K562 (cell line): ENCODE results near the gene RNF44. TPM values are rescaled to one million over a fixed set of nuclear protein-coding genes. Genes with fewer than 3 reads are reported as not detected.

Experiments used
- BHLHE40 ChIP-seq: IDR thresholded peaks from 2 replicates; pipeline ENCODE4 v1.6.1; 2011; ENCODE audit warnings: low read length, improper control_type of control experiment
- DLX4 ChIP-seq: fragments of 250-450 bp; sonication (Bioruptor Pico); IDR thresholded peaks from 2 replicates; pipeline ENCODE4 v1.6.1; 2021; ENCODE audit warnings: mild to moderate bottlenecking
- ESRRA ChIP-seq: fragments of 450-650 bp; IDR thresholded peaks from 2 replicates; pipeline ENCODE4 v1.6.1; 2014; ENCODE audit warnings: low read depth, mild to moderate bottlenecking, moderate library complexity, borderline replicate concordance
- MAX ChIP-seq: sonication (generic); formaldehyde crosslinking; IDR thresholded peaks from 2 replicates; pipeline ENCODE4 v1.9.0; 2022; ENCODE audit warnings: mild to moderate bottlenecking, missing genetic modification reagents
- NR2C2 ChIP-seq, 2 experiments: fragments of 200-800 bp in 1 of 2; sonication (Bioruptor generic) in 1 of 2; sonication (generic) in 1 of 2; formaldehyde crosslinking in 1 of 2; IDR thresholded peaks; 2 replicates each; pipeline versions ENCODE4 v1.6.1 to v1.8.0; 2016 to 2022; ENCODE audit warnings: mild to moderate bottlenecking in 1 of 2, missing compliant biosample characterization in 1 of 2, missing genetic modification characterization in 1 of 2, missing genetic modification reagents in 1 of 2
- NRF1 ChIP-seq, 2 experiments: fragments of 450-650 bp; IDR thresholded peaks in 1 of 2; conservative IDR thresholded peaks in 1 of 2; 2 replicates each; pipeline ENCODE4 v1.6.1; 2014; ENCODE audit warnings: mild to moderate bottlenecking in 2 of 2
- RBM14 ChIP-seq: fragments of 200-400 bp; formaldehyde crosslinking; IDR thresholded peaks from 2 replicates; pipeline ENCODE4 v1.6.1; 2018; ENCODE audit warnings: low read depth, mild to moderate bottlenecking, low read length, moderate library complexity, borderline replicate concordance; ENCODE audit not compliant: insufficient read depth
- RNF2 ChIP-seq: sonication (generic); IDR thresholded peaks from 2 replicates; pipeline ENCODE4 v1.6.1; 2016
- SP1 ChIP-seq: sonication (generic); formaldehyde crosslinking; IDR thresholded peaks from 2 replicates; pipeline ENCODE4 v1.8.1; 2022; ENCODE audit warnings: mild to moderate bottlenecking, missing genetic modification reagents
- SRF ChIP-seq, 2 experiments: fragments of 250-450, 450-650 bp in 1 of 2; sonication (Bioruptor Pico) in 1 of 2; sonication (generic) in 1 of 2; formaldehyde crosslinking; IDR thresholded peaks; 2 replicates each; pipeline versions ENCODE4 v1.5.0 to v1.5.1; 2020 to 2022; ENCODE audit warnings: mild to moderate bottlenecking in 1 of 2, missing genetic modification reagents in 1 of 2
- TEAD1 ChIP-seq, 2 experiments: fragments of 450-650 bp in 1 of 2; sonication (generic) in 1 of 2; formaldehyde crosslinking; IDR thresholded peaks; 2 replicates each; pipeline versions ENCODE4 v1.4.0 to v1.8.0; 2020 to 2022; ENCODE audit warnings: mild to moderate bottlenecking in 2 of 2, missing genetic modification reagents in 1 of 2
- ZBED1 ChIP-seq: IDR thresholded peaks from 2 replicates; pipeline ENCODE4 v1.6.1; 2014
- ZBTB40 ChIP-seq, 2 experiments: fragments of 450-650 bp in 1 of 2; sonication (generic) in 1 of 2; formaldehyde crosslinking in 1 of 2; IDR thresholded peaks; 2 replicates each; pipeline versions ENCODE4 v1.7.1 to v1.9.0; 2016 to 2022; ENCODE audit warnings: inconsistent platforms in 1 of 2, mild to moderate bottlenecking in 1 of 2, missing genetic modification reagents in 1 of 2
- ZNF395 ChIP-seq: fragments of 200-800 bp; sonication (Bioruptor generic); IDR thresholded peaks from 2 replicates; pipeline ENCODE4 v1.6.1; 2017; ENCODE audit warnings: missing genetic modification characterization, missing compliant biosample characterization
- polyA plus RNA-seq, 8 experiments: library from polyadenylated mRNA; depleted of rRNA in 4 of 8; stranded (reverse) in 5 of 8; unstranded in 3 of 8; fragments of >200 nt; fragmentation: Nextera tagmentation in 2 of 8; fragmentation: Illumina TruSeq in 1 of 8; extraction: Ambion mirVana in 2 of 8; extraction: Trizol in 1 of 8; gene quantifications; 2 replicates each; pipeline versions ENCODE4 v1.2.1 to v1.2.3, GENCODE V29; 2011 to 2014; ENCODE audit warnings: inconsistent platforms in 1 of 8, missing spikeins in 1 of 8
- total RNA-seq, 7 experiments: library from RNA; depleted of rRNA in 6 of 7; stranded (reverse); fragments of >200 nt in 6 of 7; fragmentation: Illumina TruSeq in 2 of 7; extraction: Trizol in 2 of 7; gene quantifications; 2 replicates each; pipeline versions ENCODE4 v1.2.1 to v1.2.3, GENCODE V29; 2011 to 2021; ENCODE audit warnings: low replicate concordance in 1 of 7

The RNF44 gene
- total and polyA plus RNA-seq, 9 of the 15 experiments (the other 6 are each of a cell fraction or from before 2014, with no cell fraction given), result 1.6 to 82.6 (median 7.4) TPM

GRCh38 chr5:176543428-176544182 lies 6.4 kb upstream of the RNF44 start (continued):
- TF ChIP-seq MAX (CRISPR knock-in tag) (0 out of 2 replicates have a peak, but pooled peaks have one; percentile 2), ESRRA (peak; percentile 98), ZBED1 (no peak), ZNF395 (CRISPR knock-in tag) (peak; percentile 55; the same call in 1 of the 2 replicates), NR2C2 (CRISPR knock-in tag; IDR thresholded peaks at IDR 0.05) (peak; percentile 47; the same call in 1 of the 2 replicates), NR2C2 (tag; IDR thresholded peaks at IDR 0.05) (peak; percentile 72), SP1 (CRISPR knock-in tag) (peak; percentile 55; the same call in 1 of the 2 replicates), DLX4 (CRISPR knock-in tag) (no peak), NRF1 (conservative IDR thresholded peaks at IDR 0.05 in 1 of 2, IDR thresholded peaks at IDR 0.05 in 1 of 2) (peak; percentile 83 to 86), RBM14 (no peak), RNF2 (no peak), SRF (CRISPR knock-in tag; IDR thresholded peaks at IDR 0.05) (no peak), ZBTB40 (IDR thresholded peaks at IDR 0.05) (0 out of 2 replicates have a peak, but pooled peaks have one; percentile 44), ZBTB40 (CRISPR knock-in tag; IDR thresholded peaks at IDR 0.05) (no peak), TEAD1 (CRISPR knock-in tag; IDR thresholded peaks at IDR 0.05) (no peak), BHLHE40 (peak; percentile 47; the same call in 1 of the 2 replicates)
